Measurements from ENCODE around the gene TMEM255B.

Gene TMEM255B

DNA sequence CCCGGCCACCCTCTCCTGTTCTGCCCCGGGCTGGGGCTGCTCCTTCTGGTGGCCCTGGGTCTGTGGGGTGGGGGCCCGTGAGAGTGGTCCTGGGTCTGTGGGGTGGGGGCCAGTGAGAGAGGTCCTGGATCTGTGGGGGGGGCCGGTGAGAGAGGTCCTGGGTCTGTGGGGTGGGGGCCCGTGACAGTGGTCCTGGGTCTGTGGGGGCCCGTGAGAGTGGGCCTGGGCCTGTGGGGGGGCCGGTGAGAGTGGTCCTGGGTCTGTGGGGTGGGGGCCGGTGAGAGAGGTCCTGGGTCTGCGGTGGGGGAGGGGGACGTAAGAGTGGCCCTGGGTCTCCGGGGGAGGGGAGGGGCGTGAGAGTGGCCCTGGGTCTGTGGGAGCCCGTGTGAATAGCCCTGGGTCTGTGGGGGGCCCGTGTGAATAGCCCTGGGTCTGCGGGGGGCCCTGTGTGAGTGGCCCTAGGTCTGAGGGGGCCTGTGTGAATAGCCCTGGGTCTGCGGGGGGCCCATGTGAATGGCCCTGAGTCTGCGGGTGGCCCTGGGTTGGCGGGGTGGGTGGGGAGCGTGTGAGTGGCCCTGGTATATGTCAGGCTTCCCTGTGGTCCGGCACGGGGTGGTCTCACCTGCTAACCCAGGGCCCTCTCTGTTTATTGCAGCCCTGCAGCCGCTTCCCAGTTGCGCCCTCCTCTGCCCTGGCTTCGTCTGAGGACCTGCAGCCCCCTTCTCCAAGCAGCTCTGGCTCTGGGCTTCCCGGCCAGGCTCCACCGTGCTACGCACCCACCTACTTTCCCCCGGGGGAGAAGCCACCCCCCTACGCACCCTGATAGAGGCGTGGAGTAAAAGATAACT is 52.3 kb downstream of the TMEM255B start:
- Histone ChIP-seq H3K36me3 (ENCODE audit: insufficient read depth, low read length) (no peaks in the 10 kb centered on the region), H3K4me3 (ENCODE audit: low read length, poor library complexity, severe bottlenecking) (no peak overlapping the region), H3K9me2 (replicated peaks; ENCODE audit: low read depth, low read length) (no peaks in the 10 kb centered on the region), H3K4me1 (ENCODE audit: insufficient read depth, low read length, poor library complexity, severe bottlenecking) (no peaks in the 10 kb centered on the region), H4K20me1 (ENCODE audit: insufficient read depth, low read length, poor library complexity, severe bottlenecking) (no peaks in the 10 kb centered on the region), H3K79me2 (ENCODE audit: insufficient read depth, low read length) (no peaks in the 10 kb centered on the region), H2AFZ (ENCODE audit: low read length) (no peak overlapping the region), H3K9me3 (ENCODE audit: insufficient read depth, low read depth, low read length) (peaks cover 16% of the 10 kb centered on the region; the same call in 1 of the 2 replicates), H3K27me3 (ENCODE audit: insufficient read depth, low read length, poor library complexity, severe bottlenecking) (no peaks in the 10 kb centered on the region), H3F3A (ENCODE audit: low read depth) (no peaks in the 10 kb centered on the region), H3K9ac (ENCODE audit: low read depth, low read length, poor library complexity, severe bottlenecking) (no peak overlapping the region), H3K4me2 (ENCODE audit: low read depth, low read length, poor library complexity, severe bottlenecking) (no peak overlapping the region)
- TF ChIP-seq EZH2phosphoT487 (IDR thresholded peaks at IDR 0.05; ENCODE audit: borderline replicate concordance) (no peak), CTCF (conservative IDR thresholded peaks at IDR 0.05; ENCODE audit: low read length) (no peak)

DNA sequence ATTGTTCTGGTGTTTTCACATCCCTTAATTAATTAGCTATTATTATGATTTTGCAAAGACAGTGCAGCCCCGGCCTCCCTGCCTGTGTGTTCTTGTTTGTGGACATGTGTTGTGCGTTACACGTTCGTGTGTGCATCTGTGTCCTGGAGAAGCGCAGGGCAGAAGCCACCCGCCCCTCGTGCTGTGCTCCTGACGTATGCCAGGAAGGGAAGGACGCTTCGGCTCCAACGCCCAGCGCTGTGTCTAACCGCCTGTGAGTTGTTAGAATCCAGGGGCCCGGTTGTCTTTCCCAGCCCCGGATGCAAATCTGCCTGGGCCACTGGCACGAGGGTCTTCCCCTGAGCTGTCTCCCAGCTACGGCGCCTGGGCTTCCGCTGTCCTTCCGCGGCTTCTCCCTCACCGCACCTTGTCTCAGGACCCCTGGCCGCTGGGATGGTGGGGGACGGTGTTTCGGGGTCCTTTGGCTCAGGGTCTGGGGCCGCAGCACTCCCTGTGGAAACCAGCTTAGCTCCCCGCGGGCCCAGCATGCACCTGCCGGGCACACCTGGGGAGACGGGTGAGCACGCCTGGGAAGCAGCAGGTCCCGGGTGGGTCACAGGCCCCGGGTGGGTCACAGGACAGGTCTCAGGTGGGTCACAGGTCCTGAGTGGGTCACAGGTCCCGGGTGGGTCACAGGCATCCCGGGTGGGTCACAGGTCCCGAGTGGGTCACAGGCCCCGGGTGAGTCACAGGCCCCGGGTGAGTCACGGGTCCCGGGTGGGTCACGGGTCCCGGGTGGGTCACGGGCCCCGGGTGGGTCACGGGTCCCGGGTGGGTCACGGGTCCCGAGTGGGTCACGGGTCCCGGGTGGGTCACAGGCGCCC is 53.4 kb downstream of the TMEM255B start:
- no peaks in the 10 kb centered on the region for H3K27me3 ChIP-seq (ENCODE audit: insufficient read depth, low read length, poor library complexity, severe bottlenecking)
- no peaks in the 10 kb centered on the region for H3K9me2 ChIP-seq (replicated peaks; ENCODE audit: low read depth, low read length)
- H3K4me1 ChIP-seq (ENCODE audit: insufficient read depth, low read length, poor library complexity, severe bottlenecking) = peaks cover 4% of the 10 kb centered on the region
- peaks cover 16% of the 10 kb centered on the region; the same call in 1 of the 2 replicates for H3K9me3 ChIP-seq (ENCODE audit: insufficient read depth, low read depth, low read length)
- no peaks in the 10 kb centered on the region for H4K20me1 ChIP-seq (ENCODE audit: insufficient read depth, low read length, poor library complexity, severe bottlenecking)
- H3K4me2 ChIP-seq (ENCODE audit: low read depth, low read length, poor library complexity, severe bottlenecking) = no peak overlapping the region
- H3F3A ChIP-seq (ENCODE audit: low read depth) = no peaks in the 10 kb centered on the region
- no peak overlapping the region for H3K9ac ChIP-seq (ENCODE audit: low read depth, low read length, poor library complexity, severe bottlenecking)
- no peak for TF ChIP-seq EZH2phosphoT487 (IDR thresholded peaks at IDR 0.05; ENCODE audit: borderline replicate concordance)
- TF ChIP-seq CTCF (conservative IDR thresholded peaks at IDR 0.05; ENCODE audit: low read length) = no peak
- H3K79me2 ChIP-seq (ENCODE audit: insufficient read depth, low read length) = no peaks in the 10 kb centered on the region
- no peak overlapping the region for H3K4me3 ChIP-seq (ENCODE audit: low read length, poor library complexity, severe bottlenecking)
- no peak overlapping the region for H2AFZ ChIP-seq (ENCODE audit: low read length)
- no peaks in the 10 kb centered on the region for H3K36me3 ChIP-seq (ENCODE audit: insufficient read depth, low read length)

GRCh38 chr13:113813070-113813748 is 54.2 kb downstream of the TMEM255B start:
- Histone ChIP-seq H3K9me3 (ENCODE audit: insufficient read depth, low read depth, low read length) (peaks cover 11% of the 10 kb centered on the region; the same call in 1 of the 2 replicates), H3K27me3 (ENCODE audit: insufficient read depth, low read length, poor library complexity, severe bottlenecking) (no peaks in the 10 kb centered on the region), H3K4me3 (ENCODE audit: low read length, poor library complexity, severe bottlenecking) (no peak overlapping the region), H3K9ac (ENCODE audit: low read depth, low read length, poor library complexity, severe bottlenecking) (no peak overlapping the region), H3F3A (ENCODE audit: low read depth) (no peaks in the 10 kb centered on the region), H3K36me3 (ENCODE audit: insufficient read depth, low read length) (no peaks in the 10 kb centered on the region), H3K4me2 (ENCODE audit: low read depth, low read length, poor library complexity, severe bottlenecking) (no peak overlapping the region), H3K9me2 (replicated peaks; ENCODE audit: low read depth, low read length) (no peaks in the 10 kb centered on the region), H4K20me1 (ENCODE audit: insufficient read depth, low read length, poor library complexity, severe bottlenecking) (no peaks in the 10 kb centered on the region), H3K79me2 (ENCODE audit: insufficient read depth, low read length) (no peaks in the 10 kb centered on the region), H3K4me1 (ENCODE audit: insufficient read depth, low read length, poor library complexity, severe bottlenecking) (peaks cover 4% of the 10 kb centered on the region), H2AFZ (ENCODE audit: low read length) (no peak overlapping the region)
- TF ChIP-seq EZH2phosphoT487 (IDR thresholded peaks at IDR 0.05; ENCODE audit: borderline replicate concordance) (no peak), CTCF (conservative IDR thresholded peaks at IDR 0.05; ENCODE audit: low read length) (no peak)
